Measurements from ENCODE around the gene ADGRD1.
"Not testable (repeated sequence)": the region's sequence is repeated elsewhere in the genome, so short reads cannot be mapped to it uniquely, and the experiment has no call there.

ADGRD1 gene

GRCh38 chr12:131116468-131117117 is 162.9 kb downstream of the ADGRD1 start:
- Mint-ChIP-seq H3K36me3 (ENCODE audit: low read depth) (no peaks in the 10 kb centered on the region), H3K9me3 (no peaks in the 10 kb centered on the region), H3K4me1 (ENCODE audit: low read depth) (no peaks in the 10 kb centered on the region), H3K27me3 (peaks cover 5% of the 10 kb centered on the region), H3K27ac (no peak overlapping the region), H3K4me3 (no peak overlapping the region)
- intact Hi-C loops (cut with micrococcal nuclease): no loop called here

GRCh38 chr12:131117438-131118245 is 163.9 kb downstream of the ADGRD1 start:
- Mint-ChIP-seq H3K4me3 (no peak overlapping the region), H3K27me3 (peaks cover 2% of the 10 kb centered on the region), H3K4me1 (ENCODE audit: low read depth) (no peaks in the 10 kb centered on the region), H3K27ac (no peak overlapping the region), H3K36me3 (ENCODE audit: low read depth) (no peaks in the 10 kb centered on the region), H3K9me3 (no peaks in the 10 kb centered on the region)
- intact Hi-C loops (cut with micrococcal nuclease): no loop called here

- peaks cover 1% of the 10 kb centered on the region for H3K27me3 Mint-ChIP-seq
- intact Hi-C loops (cut with micrococcal nuclease): no loop called here
- no peaks in the 10 kb centered on the region for H3K9me3 Mint-ChIP-seq
- no peak overlapping the region for H3K4me3 Mint-ChIP-seq
- H3K36me3 Mint-ChIP-seq (ENCODE audit: low read depth): no peaks in the 10 kb centered on the region
- no peaks in the 10 kb centered on the region for H3K4me1 Mint-ChIP-seq (ENCODE audit: low read depth)
- no peak overlapping the region for H3K27ac Mint-ChIP-seq
These were observed 164.7 kb downstream of the ADGRD1 start for GRCh38 chr12:131118371-131118770.

- H3K36me3 Mint-ChIP-seq (ENCODE audit: low read depth); H3K4me3 Mint-ChIP-seq; intact Hi-C loops (cut with micrococcal nuclease); H3K9me3 Mint-ChIP-seq; H3K27ac Mint-ChIP-seq; H3K27me3 Mint-ChIP-seq; H3K4me1 Mint-ChIP-seq (ENCODE audit: low read depth): not testable (repeated sequence)
These were observed 165.6 kb downstream of the ADGRD1 start for GRCh38 chr12:131119345-131119744.

- Mint-ChIP-seq H3K4me3 (no peak overlapping the region), H3K27ac (no peak overlapping the region), H3K27me3 (peaks cover 1% of the 10 kb centered on the region), H3K9me3 (no peaks in the 10 kb centered on the region), H3K36me3 (ENCODE audit: low read depth) (no peaks in the 10 kb centered on the region), H3K4me1 (ENCODE audit: low read depth) (no peaks in the 10 kb centered on the region)
- intact Hi-C loops (cut with micrococcal nuclease): no loop called here
These were observed 166.2 kb downstream of the ADGRD1 start for GRCh38 chr12:131119936-131120335.

GRCh38 chr12:131120831-131121271 is 167.1 kb downstream of the ADGRD1 start:
- no peaks in the 10 kb centered on the region for H3K4me1 Mint-ChIP-seq (ENCODE audit: low read depth)
- H3K27ac Mint-ChIP-seq: no peak overlapping the region
- H3K27me3 Mint-ChIP-seq: no peaks in the 10 kb centered on the region
- no peak overlapping the region for H3K4me3 Mint-ChIP-seq
- H3K36me3 Mint-ChIP-seq (ENCODE audit: low read depth): no peaks in the 10 kb centered on the region
- H3K9me3 Mint-ChIP-seq: no peaks in the 10 kb centered on the region
- intact Hi-C loops (cut with micrococcal nuclease): no loop called here

GRCh38 chr12:131121705-131122405 is 168.1 kb downstream of the ADGRD1 start:
- intact Hi-C loops (cut with micrococcal nuclease): no loop called here
- Mint-ChIP-seq H3K36me3 (ENCODE audit: low read depth) (no peaks in the 10 kb centered on the region), H3K27me3 (no peaks in the 10 kb centered on the region), H3K9me3 (no peaks in the 10 kb centered on the region), H3K4me3 (no peak overlapping the region), H3K4me1 (ENCODE audit: low read depth) (no peaks in the 10 kb centered on the region), H3K27ac (no peak overlapping the region)

GRCh38 chr12:131122631-131123030 is 168.9 kb downstream of the ADGRD1 start:
- H3K27ac Mint-ChIP-seq: no peak overlapping the region
- H3K36me3 Mint-ChIP-seq (ENCODE audit: low read depth): no peaks in the 10 kb centered on the region
- no peaks in the 10 kb centered on the region for H3K27me3 Mint-ChIP-seq
- no peak overlapping the region for H3K4me3 Mint-ChIP-seq
- intact Hi-C loops (cut with micrococcal nuclease): no loop called here
- no peaks in the 10 kb centered on the region for H3K4me1 Mint-ChIP-seq (ENCODE audit: low read depth)
- peaks cover 6% of the 10 kb centered on the region for H3K9me3 Mint-ChIP-seq

GRCh38 chr12:131123817-131124216 is 170.1 kb downstream of the ADGRD1 start:
- peaks cover 10% of the 10 kb centered on the region for H3K9me3 Mint-ChIP-seq
- no peak overlapping the region for H3K27ac Mint-ChIP-seq
- H3K4me1 Mint-ChIP-seq (ENCODE audit: low read depth): no peaks in the 10 kb centered on the region
- no peaks in the 10 kb centered on the region for H3K36me3 Mint-ChIP-seq (ENCODE audit: low read depth)
- H3K4me3 Mint-ChIP-seq: no peak overlapping the region
- intact Hi-C loops (cut with micrococcal nuclease): no loop called here
- H3K27me3 Mint-ChIP-seq: peaks cover 2% of the 10 kb centered on the region

- no peak overlapping the region for H3K27ac Mint-ChIP-seq
- no peak overlapping the region for H3K4me3 Mint-ChIP-seq
These were observed 171.0 kb downstream of the ADGRD1 start for GRCh38 chr12:131124487-131125280.

GRCh38 chr12:131126662-131127173 is 173.0 kb downstream of the ADGRD1 start:
- no peaks in the 10 kb centered on the region for H3K4me1 Mint-ChIP-seq (ENCODE audit: low read depth)
- intact Hi-C loops (cut with micrococcal nuclease): no loop called here
- no peak overlapping the region for H3K27ac Mint-ChIP-seq
- H3K4me3 Mint-ChIP-seq: no peak overlapping the region
- peaks cover 4% of the 10 kb centered on the region for H3K27me3 Mint-ChIP-seq
- H3K9me3 Mint-ChIP-seq: peaks cover 10% of the 10 kb centered on the region
- no peaks in the 10 kb centered on the region for H3K36me3 Mint-ChIP-seq (ENCODE audit: low read depth)

More at GRCh38 chr12:131124487-131125280, 171.0 kb downstream of the ADGRD1 start:
- Mint-ChIP-seq H3K27me3 (peaks cover 2% of the 10 kb centered on the region), H3K36me3 (ENCODE audit: low read depth) (no peaks in the 10 kb centered on the region), H3K4me1 (ENCODE audit: low read depth) (no peaks in the 10 kb centered on the region), H3K9me3 (peaks cover 10% of the 10 kb centered on the region)
- intact Hi-C loops (cut with micrococcal nuclease): no loop called here

- Mint-ChIP-seq H3K4me1 (ENCODE audit: low read depth) (peaks cover 6% of the 10 kb centered on the region), H3K27me3 (peaks cover 11% of the 10 kb centered on the region), H3K36me3 (ENCODE audit: low read depth) (no peaks in the 10 kb centered on the region), H3K4me3 (no peak overlapping the region), H3K27ac (no peak overlapping the region), H3K9me3 (peaks cover 10% of the 10 kb centered on the region)
- intact Hi-C loops (cut with micrococcal nuclease): no loop called here
These were observed 174.8 kb downstream of the ADGRD1 start for GRCh38 chr12:131128556-131128955.

GRCh38 chr12:131128966-131129619 is 175.4 kb downstream of the ADGRD1 start:
- H3K4me1 Mint-ChIP-seq (ENCODE audit: low read depth); intact Hi-C loops (cut with micrococcal nuclease): not testable (repeated sequence)

More at GRCh38 chr12:131128966-131129619, 175.4 kb downstream of the ADGRD1 start:
- not testable (repeated sequence) for H3K36me3 Mint-ChIP-seq (ENCODE audit: low read depth); H3K9me3 Mint-ChIP-seq; H3K27ac Mint-ChIP-seq; H3K4me3 Mint-ChIP-seq
- peaks cover 11% of the 10 kb centered on the region for H3K27me3 Mint-ChIP-seq

Measured in dendritic cell treated with granulocyte-macrophage colony-stimulating factor and Interleukin-4, amounts not matched to agents 40 ng/mL and 50 ng/mL, for 4 days (primary cell).